ENCODE data around the gene HTR3C. TPM values are rescaled to one million over a fixed set of nuclear protein-coding genes. Genes with fewer than 3 reads are reported as not detected.
A peak's percentile ranks its signal among the peaks of the same experiment; 100 is the strongest.

HTR3C gene
- total RNA-seq (not detected in 2 replicates), polyA plus RNA-seq (not detected in 2 replicates)

GRCh38 chr3:184052767-184053166 is at the start of gene HTR3C:
Gene HTR3C (plus strand): TSS chr3:184053047. CDS start chr3:184053081, 34 bp downstream.
- H3K27ac ChIP-seq = no peak within 1 kb of the TSS
- H3K9me3 ChIP-seq (ENCODE audit: low read depth) = no peaks in the 10 kb centered on the region
- no peak for TF ChIP-seq EZH2 (IDR thresholded peaks at IDR 0.05; ENCODE audit: borderline replicate concordance)
- TF ChIP-seq CTCF (IDR thresholded peaks at IDR 0.05; ENCODE audit: poor library complexity) = no peak
- TF ChIP-seq EZH2phosphoT487 (IDR thresholded peaks at IDR 0.05; ENCODE audit: low read depth, severe bottlenecking, unreplicated experiment) = no peak
- no peak within 1 kb of the TSS for H3K4me2 ChIP-seq
- DNase-seq (ENCODE audit: low spot score) = no peak
- no peaks in the 10 kb centered on the region for H4K20me1 ChIP-seq (ENCODE audit: insufficient read depth, poor library complexity, severe bottlenecking)
- H3K36me3 ChIP-seq (replicated peaks; ENCODE audit: insufficient read depth, low read depth) = no peaks in the 10 kb centered on the region
- no peak within 1 kb of the TSS for H3K4me3 ChIP-seq
- H3K4me1 ChIP-seq (ENCODE audit: insufficient read depth) = no peaks in the 10 kb centered on the region
- H2AFZ ChIP-seq = no peak within 1 kb of the TSS
- 78% methylated on average over 4 of the region's 4 CpGs for WGBS (ENCODE audit: low lambda C conversion rate, missing lambda C conversion rate)
- H3K79me2 ChIP-seq = no peaks in the 10 kb centered on the region
- no peaks in the 10 kb centered on the region for H3K9me2 ChIP-seq (replicated peaks; ENCODE audit: insufficient read depth)
- H3K27me3 ChIP-seq = no peaks in the 10 kb centered on the region

GRCh38 chr3:184003187-184003967 is 49.5 kb upstream of the HTR3C start:
- H3K4me2 ChIP-seq = no peak overlapping the region
- no peaks in the 10 kb centered on the region for H3K36me3 ChIP-seq (replicated peaks; ENCODE audit: insufficient read depth, low read depth)
- peak overlapping the region; percentile 38 for H3K27ac ChIP-seq

GRCh38 chr3:184004476-184004875 is 48.4 kb upstream of the HTR3C start:
- Histone ChIP-seq H3K79me2 (peaks cover 23% of the 10 kb centered on the region), H3K9me3 (ENCODE audit: low read depth) (no peaks in the 10 kb centered on the region), H3K4me1 (ENCODE audit: insufficient read depth) (peaks cover 13% of the 10 kb centered on the region), H4K20me1 (ENCODE audit: insufficient read depth, poor library complexity, severe bottlenecking) (no peaks in the 10 kb centered on the region), H3K36me3 (replicated peaks; ENCODE audit: insufficient read depth, low read depth) (no peaks in the 10 kb centered on the region), H3K27me3 (no peaks in the 10 kb centered on the region), H3K9me2 (replicated peaks; ENCODE audit: insufficient read depth) (no peaks in the 10 kb centered on the region), H3K4me2 (no peak overlapping the region), H3K4me3 (no peak overlapping the region), H2AFZ (no peak overlapping the region), H3K27ac (peak overlapping the region; percentile 38)
- DNase-seq (ENCODE audit: low spot score) = peak; percentile 35
- WGBS (ENCODE audit: low lambda C conversion rate, missing lambda C conversion rate) = 74% methylated on average over 2 of the region's 2 CpGs
- no peak for TF ChIP-seq CTCF (IDR thresholded peaks at IDR 0.05; ENCODE audit: poor library complexity)
- TF ChIP-seq EZH2 (IDR thresholded peaks at IDR 0.05; ENCODE audit: borderline replicate concordance) = no peak
- TF ChIP-seq EZH2phosphoT487 (IDR thresholded peaks at IDR 0.05; ENCODE audit: low read depth, severe bottlenecking, unreplicated experiment) = no peak

More at GRCh38 chr3:184003187-184003967, 49.5 kb upstream of the HTR3C start:
- H4K20me1 ChIP-seq (ENCODE audit: insufficient read depth, poor library complexity, severe bottlenecking) = no peaks in the 10 kb centered on the region
- TF ChIP-seq CTCF (IDR thresholded peaks at IDR 0.05; ENCODE audit: poor library complexity) (no peak), EZH2 (IDR thresholded peaks at IDR 0.05; ENCODE audit: borderline replicate concordance) (no peak), EZH2phosphoT487 (IDR thresholded peaks at IDR 0.05; ENCODE audit: low read depth, severe bottlenecking, unreplicated experiment) (no peak)
- H3K9me3 ChIP-seq (ENCODE audit: low read depth) = no peaks in the 10 kb centered on the region
- H3K4me3 ChIP-seq = no peak overlapping the region
- H3K9me2 ChIP-seq (replicated peaks; ENCODE audit: insufficient read depth) = no peaks in the 10 kb centered on the region
- 58% methylated on average over 5 of the region's 5 CpGs for WGBS (ENCODE audit: low lambda C conversion rate, missing lambda C conversion rate)
- no peak for DNase-seq (ENCODE audit: low spot score)
- peaks cover 26% of the 10 kb centered on the region for H3K79me2 ChIP-seq
- H2AFZ ChIP-seq = no peak overlapping the region
- peaks cover 13% of the 10 kb centered on the region for H3K4me1 ChIP-seq (ENCODE audit: insufficient read depth)
- no peaks in the 10 kb centered on the region for H3K27me3 ChIP-seq

Data from hepatocyte (in vitro differentiated cells).